CD4-positive, CD25-positive, alpha-beta regulatory T cell (primary cell): Measurements from ENCODE around the gene IRX1. TPM values are rescaled to one million over a fixed set of nuclear protein-coding genes. Genes with fewer than 3 reads are reported as not detected.

Source experiments
- ATAC-seq, 2 donors: fragments of 150-1000 bp; cut with Tn5 transposase; one replicate each; pipeline ENCODE4 v1.10.0; 2021; ENCODE audit warnings: low read depth in 2 of 2, moderate number of reproducible peaks in 2 of 2, moderate library complexity in 1 of 2
- DNase-seq, 3 donors: peaks; one replicate each; pipeline versions ENCODE4 v3.0.0 to v3.0.0-alpha.2; 2012 to 2022; ENCODE audit warnings: mixed read lengths in 1 of 3
- H3K27ac ChIP-seq: one replicate; pipeline ENCODE4 v1.7.0; 2013; ENCODE audit warnings: mild to moderate bottlenecking, low read length; ENCODE audit not compliant: insufficient read depth, poor library complexity, severe bottlenecking
- H3K27me3 ChIP-seq: one replicate; pipeline ENCODE4 v1.7.0; 2013; ENCODE audit warnings: low read length; ENCODE audit not compliant: control insufficient read depth, insufficient read depth
- H3K36me3 ChIP-seq: one replicate; pipeline ENCODE4 v1.7.0; 2013; ENCODE audit warnings: mild to moderate bottlenecking, low read length, moderate library complexity; ENCODE audit not compliant: control insufficient read depth, insufficient read depth
- H3K4me1 ChIP-seq: 2 replicates; pipeline ENCODE4 v1.7.0; 2013; ENCODE audit warnings: mild to moderate bottlenecking, low read length; ENCODE audit not compliant: insufficient read depth, control insufficient read depth, poor library complexity, severe bottlenecking
- H3K4me3 ChIP-seq: one replicate; pipeline ENCODE4 v1.7.0; 2013; ENCODE audit warnings: low read depth, mild to moderate bottlenecking, low read length, moderate library complexity
- H3K9me3 ChIP-seq, 2 experiments: 1 replicate in 1 of 2; 2 replicates in 1 of 2; pipeline ENCODE4 v1.7.0; 2013; ENCODE audit warnings: low read length in 2 of 2, mild to moderate bottlenecking in 1 of 2, moderate library complexity in 1 of 2; ENCODE audit not compliant: control insufficient read depth in 2 of 2
- H3K27ac Mint-ChIP-seq, 3 donors: one replicate each; pipeline ENCODE4 v1.8.0; 2020 to 2022; ENCODE audit warnings: mild to moderate bottlenecking in 3 of 3, mixed read lengths in 3 of 3, moderate library complexity in 2 of 3
- H3K27me3 Mint-ChIP-seq: one replicate; pipeline ENCODE4 v1.8.0; 2022; ENCODE audit warnings: mild to moderate bottlenecking, mixed read lengths
- H3K36me3 Mint-ChIP-seq: one replicate; pipeline ENCODE4 v1.8.0; 2020; ENCODE audit warnings: mixed read lengths
- H3K4me1 Mint-ChIP-seq, 4 donors: one replicate each; pipeline ENCODE4 v1.8.0; 2020 to 2022; ENCODE audit warnings: mixed read lengths in 4 of 4, mild to moderate bottlenecking in 1 of 4
- H3K4me3 Mint-ChIP-seq, 4 donors: one replicate each; pipeline ENCODE4 v1.8.0; 2020 to 2022; ENCODE audit warnings: mild to moderate bottlenecking in 4 of 4, mixed read lengths in 4 of 4, moderate library complexity in 3 of 4
- H3K9me3 Mint-ChIP-seq, 7 donors: one replicate each; pipeline ENCODE4 v1.8.0; 2020 to 2022; ENCODE audit warnings: mixed read lengths in 7 of 7, mild to moderate bottlenecking in 3 of 7, moderate library complexity in 2 of 7
- polyA plus RNA-seq, 4 donors: library from polyadenylated mRNA; unstranded; fragments of 300-500 nt; fragmentation: Illumina TruSeq; gene quantifications; one replicate each; pipeline ENCODE4 v1.2.3, GENCODE V29; 2021
- total RNA-seq: library from RNA; stranded (reverse); gene quantifications from one replicate; pipeline ENCODE4 v1.2.3, GENCODE V29; 2022

IRX1 gene
- total and polyA plus RNA-seq, 5 donors from 2014 or later, result not detected

DNA sequence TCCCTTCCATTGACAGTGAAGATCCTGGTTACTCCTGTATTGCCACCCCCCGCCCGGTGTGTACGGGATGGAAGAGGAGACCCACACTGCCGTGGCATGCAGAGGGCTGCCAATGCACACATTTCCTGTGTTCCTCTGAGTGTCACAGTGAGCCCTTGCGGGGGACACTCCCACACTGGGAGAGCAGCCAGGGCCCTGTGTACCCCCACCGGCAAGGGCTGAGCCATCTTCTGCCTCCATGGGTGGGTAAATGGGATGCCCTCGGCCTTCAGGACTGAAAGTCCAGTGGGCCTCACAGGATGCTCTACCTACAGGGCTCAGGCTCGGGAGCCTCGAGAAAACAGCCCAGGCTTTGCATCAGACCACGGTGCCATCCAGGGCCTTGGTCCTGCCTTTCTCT, 18.1 kb downstream of the IRX1 start:
- no peak overlapping the region for H3K4me3 ChIP-seq

DNA sequence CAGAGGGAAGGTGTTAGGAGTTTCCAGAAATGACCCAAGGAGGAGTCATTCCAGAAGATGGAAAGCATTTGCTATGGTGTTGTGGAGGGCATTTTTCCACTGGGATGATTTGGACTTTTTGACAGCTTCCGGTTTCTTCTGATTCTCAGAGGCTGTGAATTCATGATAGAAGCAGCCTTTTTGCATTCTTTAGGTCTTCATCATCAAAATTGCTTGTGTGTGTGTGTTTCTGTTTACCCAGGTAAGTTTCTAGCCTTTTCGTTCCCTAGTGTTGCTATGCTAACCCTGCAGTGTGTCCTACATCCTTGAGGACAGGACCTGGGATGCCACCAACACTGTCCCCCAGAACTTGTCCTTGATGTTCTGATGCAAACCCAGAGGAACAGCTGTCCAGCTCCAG, 19.6 kb downstream of the IRX1 start:
- Mint-ChIP-seq H3K27ac (no peak overlapping the region), H3K36me3 (no peaks in the 10 kb centered on the region), H3K4me1 (no peaks in the 10 kb centered on the region), H3K9me3 (peaks cover 0 to 5% (median 2%) of the 10 kb centered on the region in 7 donors), H3K27me3 (no peaks in the 10 kb centered on the region), H3K4me3 (no peak overlapping the region)
- Histone ChIP-seq H3K4me3 (no peak overlapping the region), H3K27me3 (no peaks in the 10 kb centered on the region), H3K36me3 (no peaks in the 10 kb centered on the region), H3K4me1 (no peaks in the 10 kb centered on the region), H3K27ac (no peak overlapping the region), H3K9me3 (no peaks in the 10 kb centered on the region)
- ATAC-seq (no peak), DNase-seq (no peak)

More for the DNA sequence above, 18.1 kb downstream of the IRX1 start:
- peaks cover 0 to 10% (median 2%) of the 10 kb centered on the region in 7 donors for H3K9me3 Mint-ChIP-seq
- H3K27me3 ChIP-seq, result no peaks in the 10 kb centered on the region
- ATAC-seq (no peak), DNase-seq (no peak)
- peaks cover 5% of the 10 kb centered on the region for H3K27me3 Mint-ChIP-seq
- H3K9me3 ChIP-seq, result no peaks in the 10 kb centered on the region
- H3K27ac Mint-ChIP-seq, result no peak overlapping the region
- no peak overlapping the region for H3K27ac ChIP-seq
- H3K36me3 ChIP-seq, result no peaks in the 10 kb centered on the region
- H3K4me3 Mint-ChIP-seq, result no peak overlapping the region
- H3K4me1 ChIP-seq, result no peaks in the 10 kb centered on the region
- no peaks in the 10 kb centered on the region for H3K4me1 Mint-ChIP-seq
- no peaks in the 10 kb centered on the region for H3K36me3 Mint-ChIP-seq

DNA sequence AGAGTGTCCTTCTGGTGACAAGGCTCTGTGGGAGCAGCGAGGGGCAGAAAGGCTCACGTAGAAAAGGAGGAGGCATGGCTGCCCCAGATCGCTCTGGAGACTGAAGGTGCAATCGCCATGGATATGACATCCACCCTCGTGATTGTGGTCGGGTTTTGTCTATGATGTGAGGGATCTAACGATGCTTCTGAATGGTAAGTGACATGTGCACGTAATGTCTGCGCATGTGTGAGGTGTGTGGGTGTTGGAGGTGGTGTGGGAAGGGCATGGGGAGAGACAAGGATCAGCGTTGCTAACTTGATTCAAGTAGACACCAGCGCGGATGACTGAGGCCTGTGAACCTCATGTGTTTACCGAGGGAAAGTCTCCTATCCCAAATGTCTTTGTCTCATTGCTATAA, 20.2 kb downstream of the IRX1 start:
- H3K27ac ChIP-seq, result no peak overlapping the region
- H3K9me3 ChIP-seq, result no peaks in the 10 kb centered on the region
- no peak overlapping the region for H3K4me3 ChIP-seq
- no peaks in the 10 kb centered on the region for H3K36me3 Mint-ChIP-seq
- H3K27ac Mint-ChIP-seq, result no peak overlapping the region
- no peaks in the 10 kb centered on the region for H3K27me3 ChIP-seq
- H3K27me3 Mint-ChIP-seq, result no peaks in the 10 kb centered on the region
- H3K9me3 Mint-ChIP-seq, result peaks cover 0 to 5% (median 2%) of the 10 kb centered on the region in 7 donors
- H3K4me3 Mint-ChIP-seq, result no peak overlapping the region
- no peaks in the 10 kb centered on the region for H3K4me1 Mint-ChIP-seq
- no peaks in the 10 kb centered on the region for H3K4me1 ChIP-seq
- no peaks in the 10 kb centered on the region for H3K36me3 ChIP-seq
- no peak for ATAC-seq
- no peak for DNase-seq

DNA sequence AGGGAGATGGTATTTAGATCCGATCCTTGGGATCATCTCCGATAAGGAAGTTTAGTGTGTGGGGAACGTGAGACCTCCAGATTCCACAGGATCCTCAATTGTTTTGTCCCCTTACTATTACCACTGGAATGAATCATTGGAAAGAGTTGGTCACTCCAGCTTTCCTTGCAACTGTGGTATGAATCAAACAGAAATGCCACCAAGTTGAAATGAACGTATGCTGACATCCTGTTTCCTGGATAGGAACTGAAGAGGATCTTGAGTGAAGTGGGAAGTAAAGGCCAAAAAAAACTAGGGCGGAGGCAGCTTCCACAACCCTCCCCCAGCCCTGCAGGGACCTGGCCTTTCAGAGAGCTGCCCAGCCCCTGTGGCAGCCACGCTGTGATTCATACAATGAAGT, 23.9 kb downstream of the IRX1 start:
- Mint-ChIP-seq H3K4me3 (no peak overlapping the region), H3K36me3 (no peaks in the 10 kb centered on the region), H3K27me3 (peaks cover 3% of the 10 kb centered on the region), H3K9me3 (peaks cover 0 to 5% (median 1%) of the 10 kb centered on the region in 7 donors), H3K4me1 (no peaks in the 10 kb centered on the region), H3K27ac (no peak overlapping the region)
- H3K4me3 ChIP-seq, result no peak overlapping the region
- H3K27me3 ChIP-seq, result no peaks in the 10 kb centered on the region
- H3K36me3 ChIP-seq, result no peaks in the 10 kb centered on the region
- ATAC-seq (no peak), DNase-seq (no peak)
- no peaks in the 10 kb centered on the region for H3K4me1 ChIP-seq
- H3K27ac ChIP-seq, result no peak overlapping the region
- no peaks in the 10 kb centered on the region for H3K9me3 ChIP-seq

DNA sequence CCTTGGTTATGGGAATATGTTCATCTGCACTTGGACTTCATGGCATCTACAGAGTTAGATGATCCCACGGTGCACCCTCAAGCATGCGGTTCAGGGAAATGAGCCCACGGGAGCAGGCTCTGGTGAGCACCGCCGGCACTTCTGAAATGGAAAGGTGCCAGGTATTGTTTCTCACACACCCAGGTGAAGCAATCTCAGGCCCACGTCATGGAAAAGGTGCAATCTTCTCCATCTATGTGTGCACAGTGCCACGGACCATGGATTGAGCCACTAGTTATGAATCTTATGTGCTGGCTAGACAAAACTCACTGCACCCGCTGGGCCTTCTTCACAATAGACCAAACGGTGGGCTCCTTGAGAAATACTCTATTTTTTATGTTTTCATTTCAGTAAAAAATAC, 27.3 kb downstream of the IRX1 start:
- Mint-ChIP-seq H3K27me3 (peaks cover 5% of the 10 kb centered on the region), H3K36me3 (no peaks in the 10 kb centered on the region), H3K9me3 (peaks cover 0 to 11% (median 9%) of the 10 kb centered on the region in 7 donors), H3K27ac (no peak overlapping the region), H3K4me3 (no peak overlapping the region), H3K4me1 (no peaks in the 10 kb centered on the region)
- Histone ChIP-seq H3K27ac (no peak overlapping the region), H3K4me3 (no peak overlapping the region), H3K4me1 (no peaks in the 10 kb centered on the region), H3K36me3 (no peaks in the 10 kb centered on the region), H3K27me3 (no peaks in the 10 kb centered on the region), H3K9me3 (no peaks in the 10 kb centered on the region)
- ATAC-seq, result no peak
- DNase-seq, result no peak

DNA sequence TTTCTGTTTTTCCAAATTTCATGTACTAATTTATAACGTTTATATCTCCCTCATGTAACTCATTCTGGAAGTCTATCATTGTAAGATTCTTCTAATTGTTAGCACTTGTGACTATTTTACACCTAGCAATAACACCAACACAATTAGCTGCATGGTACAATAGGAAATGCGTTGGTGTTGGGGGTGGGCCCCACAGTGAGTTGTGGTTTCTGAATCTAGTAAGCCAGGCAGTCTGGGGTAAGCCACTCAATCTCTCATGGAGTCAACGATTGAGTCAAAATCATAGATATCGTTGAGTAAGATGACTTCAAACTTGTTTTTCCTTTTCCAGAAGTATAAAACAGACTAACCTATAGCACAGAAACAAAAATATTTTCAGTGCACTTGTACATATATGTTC, 30.0 kb downstream of the IRX1 start:
- H3K27ac ChIP-seq, result no peak overlapping the region
- H3K27me3 Mint-ChIP-seq, result peaks cover 5% of the 10 kb centered on the region
- no peak overlapping the region for H3K27ac Mint-ChIP-seq

DNA sequence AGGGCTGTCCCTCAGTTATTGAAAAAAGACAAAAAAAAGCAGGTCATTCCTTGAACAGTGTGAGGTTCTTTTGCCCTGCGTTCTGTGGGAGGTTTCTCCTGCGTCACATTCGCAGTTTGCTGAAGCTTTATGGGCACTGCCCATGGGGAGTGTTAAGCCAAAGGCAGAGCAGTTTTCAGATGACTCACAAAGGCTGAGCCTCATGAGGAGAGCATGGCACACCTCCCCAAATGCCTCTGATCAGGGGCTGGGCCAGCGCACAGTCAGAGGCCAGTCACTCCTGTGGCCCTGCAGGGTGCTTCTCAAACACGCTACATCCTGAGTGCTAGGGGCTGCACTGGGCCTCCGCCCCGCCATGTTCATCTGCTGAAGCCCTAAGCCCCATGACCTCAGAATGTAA, 38.4 kb downstream of the IRX1 start:
- H3K4me3 Mint-ChIP-seq, result no peak overlapping the region
- H3K9me3 ChIP-seq, result peaks cover 0 to 8% of the 10 kb centered on the region in 2 experiments
- peaks cover 0 to 9% (median 3%) of the 10 kb centered on the region in 7 donors for H3K9me3 Mint-ChIP-seq
- H3K36me3 ChIP-seq, result no peaks in the 10 kb centered on the region
- H3K27ac Mint-ChIP-seq, result no peak overlapping the region
- no peaks in the 10 kb centered on the region for H3K36me3 Mint-ChIP-seq
- H3K4me1 ChIP-seq, result no peaks in the 10 kb centered on the region
- ATAC-seq (no peak), DNase-seq (no peak)
- no peaks in the 10 kb centered on the region for H3K4me1 Mint-ChIP-seq
- H3K27ac ChIP-seq, result no peak overlapping the region
- no peaks in the 10 kb centered on the region for H3K27me3 ChIP-seq
- no peaks in the 10 kb centered on the region for H3K27me3 Mint-ChIP-seq
- H3K4me3 ChIP-seq, result no peak overlapping the region

More for the DNA sequence above, 30.0 kb downstream of the IRX1 start:
- no peak overlapping the region for H3K4me3 Mint-ChIP-seq
- Histone ChIP-seq H3K27me3 (no peaks in the 10 kb centered on the region), H3K36me3 (no peaks in the 10 kb centered on the region), H3K4me3 (no peak overlapping the region), H3K4me1 (no peaks in the 10 kb centered on the region), H3K9me3 (no peaks in the 10 kb centered on the region)
- no peak for DNase-seq
- peaks cover 2 to 13% (median 10%) of the 10 kb centered on the region in 7 donors for H3K9me3 Mint-ChIP-seq
- no peak for ATAC-seq
- H3K36me3 Mint-ChIP-seq, result no peaks in the 10 kb centered on the region
- H3K4me1 Mint-ChIP-seq, result no peaks in the 10 kb centered on the region

DNA sequence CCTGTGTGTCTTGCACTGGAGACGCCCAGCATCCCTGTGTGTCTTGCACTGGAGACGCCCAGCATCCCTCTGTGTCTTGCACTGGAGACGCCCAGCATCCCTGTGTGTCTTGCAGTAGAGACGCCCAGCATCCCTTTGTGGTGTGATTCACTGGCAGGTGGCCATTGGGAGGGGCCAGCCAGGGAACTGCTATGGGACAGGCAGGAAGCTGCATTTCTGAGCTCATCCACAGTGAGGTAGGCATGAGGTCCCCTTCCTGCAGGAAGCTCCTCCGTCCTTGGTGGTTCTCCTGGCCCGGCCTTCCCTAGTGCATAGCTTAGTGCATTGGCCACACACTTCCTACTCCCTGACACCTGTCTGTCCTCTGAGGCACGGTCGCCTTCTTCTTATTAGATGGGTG, 43.5 kb downstream of the IRX1 start:
- H3K4me3 Mint-ChIP-seq, result no peak overlapping the region
- Histone ChIP-seq H3K4me3 (no peak overlapping the region), H3K27ac (no peak overlapping the region), H3K36me3 (no peaks in the 10 kb centered on the region), H3K27me3 (no peaks in the 10 kb centered on the region), H3K9me3 (peaks cover 0 to 8% of the 10 kb centered on the region in 2 experiments), H3K4me1 (no peaks in the 10 kb centered on the region)
- no peaks in the 10 kb centered on the region for H3K4me1 Mint-ChIP-seq
- H3K27ac Mint-ChIP-seq, result no peak overlapping the region
- H3K36me3 Mint-ChIP-seq, result no peaks in the 10 kb centered on the region
- peaks cover 0 to 17% (median 6%) of the 10 kb centered on the region in 7 donors for H3K9me3 Mint-ChIP-seq
- no peak for ATAC-seq
- DNase-seq, result no peak
- H3K27me3 Mint-ChIP-seq, result no peaks in the 10 kb centered on the region
